Measurements from ENCODE around the gene MCRIP2. TPM values are rescaled to one million over a fixed set of nuclear protein-coding genes. Genes with fewer than 3 reads are reported as not detected.
A peak's percentile ranks its signal among the peaks of the same experiment; 100 is the strongest.

Gene MCRIP2
- total RNA-seq, 6 experiments from 2014 or later = 48.8 to 130 (median 76.7) TPM

DNA sequence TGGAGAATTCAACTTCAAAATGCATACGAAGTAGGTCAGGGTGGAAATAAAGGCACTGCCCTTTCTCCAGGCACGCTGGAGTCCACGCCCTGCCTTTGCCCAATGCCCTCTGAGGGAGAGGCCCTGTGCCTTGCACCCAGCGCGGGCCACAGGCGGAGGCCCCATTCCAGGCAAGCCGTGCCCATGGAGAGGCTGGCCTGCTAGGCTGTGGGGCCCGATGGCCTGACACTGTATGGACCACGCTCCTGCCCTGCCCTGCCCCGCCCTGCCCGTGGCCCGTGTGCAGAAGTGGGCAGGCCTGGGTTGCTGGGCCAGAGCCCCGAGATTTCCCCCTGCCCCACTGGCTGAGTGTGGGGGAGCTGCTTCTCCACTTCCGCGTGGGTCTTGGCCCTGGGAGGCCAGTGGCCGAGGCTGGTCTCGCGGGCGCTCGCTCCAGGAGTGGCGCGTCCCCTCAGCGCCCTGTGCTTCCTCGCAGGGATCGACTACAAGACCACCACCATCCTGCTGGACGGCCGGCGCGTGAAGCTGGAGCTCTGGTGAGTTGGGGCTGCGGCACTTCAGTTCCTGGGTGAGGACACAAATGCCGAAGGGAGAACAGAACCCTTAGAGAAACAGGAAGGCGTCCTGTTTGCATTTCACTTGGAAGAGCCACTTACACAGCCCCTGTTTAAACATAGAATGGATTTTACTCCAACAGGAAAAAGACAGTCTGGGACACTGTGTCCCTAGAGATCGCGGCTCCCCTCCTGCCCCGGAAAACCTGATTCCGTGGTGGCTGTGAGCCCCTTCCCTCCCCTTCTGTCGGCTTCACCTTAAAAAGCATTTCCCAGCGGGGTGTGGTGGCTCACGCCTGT, 24.7 kb upstream of the MCRIP2 start:
- Histone ChIP-seq H3K36me3 (no peaks in the 10 kb centered on the region), H3K27ac (no peak overlapping the region), H3K4me1 (peaks cover 0 to 15% (median 3%) of the 10 kb centered on the region in 4 donors), H3K9me3 (no peaks in the 10 kb centered on the region), H3K27me3 (no peaks in the 10 kb centered on the region), H3K4me3 (no peak overlapping the region)
- no peak for DNase-seq
- intact Hi-C loops (cut with DNase I) = no loop called here
- whole genome bisulfite sequencing (ENCODE audit: insufficient coverage, low coverage, low lambda C conversion rate, missing lambda C conversion rate) = 50% methylated on average over 1 of the region's 39 CpGs
- TF ChIP-seq POLR2A (IDR thresholded peaks at IDR 0.05) = no peak
- TF ChIP-seq, protein P1, sequence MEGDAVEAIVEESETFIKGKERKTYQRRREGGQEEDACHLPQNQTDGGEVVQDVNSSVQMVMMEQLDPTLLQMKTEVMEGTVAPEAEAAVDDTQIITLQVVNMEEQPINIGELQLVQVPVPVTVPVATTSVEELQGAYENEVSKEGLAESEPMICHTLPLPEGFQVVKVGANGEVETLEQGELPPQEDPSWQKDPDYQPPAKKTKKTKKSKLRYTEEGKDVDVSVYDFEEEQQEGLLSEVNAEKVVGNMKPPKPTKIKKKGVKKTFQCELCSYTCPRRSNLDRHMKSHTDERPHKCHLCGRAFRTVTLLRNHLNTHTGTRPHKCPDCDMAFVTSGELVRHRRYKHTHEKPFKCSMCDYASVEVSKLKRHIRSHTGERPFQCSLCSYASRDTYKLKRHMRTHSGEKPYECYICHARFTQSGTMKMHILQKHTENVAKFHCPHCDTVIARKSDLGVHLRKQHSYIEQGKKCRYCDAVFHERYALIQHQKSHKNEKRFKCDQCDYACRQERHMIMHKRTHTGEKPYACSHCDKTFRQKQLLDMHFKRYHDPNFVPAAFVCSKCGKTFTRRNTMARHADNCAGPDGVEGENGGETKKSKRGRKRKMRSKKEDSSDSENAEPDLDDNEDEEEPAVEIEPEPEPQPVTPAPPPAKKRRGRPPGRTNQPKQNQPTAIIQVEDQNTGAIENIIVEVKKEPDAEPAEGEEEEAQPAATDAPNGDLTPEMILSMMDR (IDR thresholded peaks at IDR 0.05) = no peak
- peak in 3 of 4 donors; percentile 22 to 47 (median 28) for ATAC-seq

DNA sequence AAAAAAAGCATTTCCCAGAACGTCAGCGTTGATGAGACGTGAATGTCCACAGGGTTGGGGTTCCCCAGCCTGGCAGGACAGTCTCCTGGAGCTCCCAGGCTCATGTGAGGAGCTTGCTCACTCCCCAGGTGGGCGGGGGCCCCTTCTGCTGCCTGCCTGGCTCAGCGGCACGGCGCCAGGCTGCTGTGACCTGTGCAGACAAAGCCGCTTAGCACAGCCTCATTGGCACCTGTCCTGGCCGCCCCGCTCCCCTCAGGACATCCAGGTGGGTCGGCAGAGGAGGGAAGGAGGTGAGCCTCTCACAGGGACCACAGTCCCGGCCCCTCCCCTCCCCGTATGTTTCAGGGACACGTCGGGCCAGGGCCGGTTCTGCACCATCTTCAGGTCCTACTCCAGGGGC, 23.8 kb upstream of the MCRIP2 start:
- DNase-seq (no peak), ATAC-seq (peak in 2 of 4 donors; percentile 6 to 10)
- H3K27me3 ChIP-seq = no peaks in the 10 kb centered on the region
- 55% methylated on average over 3 of the region's 16 CpGs for WGBS (ENCODE audit: insufficient coverage, low coverage, low lambda C conversion rate, missing lambda C conversion rate)
- H3K4me3 ChIP-seq = no peak overlapping the region
- H3K9me3 ChIP-seq = no peaks in the 10 kb centered on the region
- intact Hi-C loops (cut with DNase I) = no loop called here
- H3K4me1 ChIP-seq = peaks cover 0 to 15% (median 3%) of the 10 kb centered on the region in 4 donors
- no peak overlapping the region for H3K27ac ChIP-seq
- no peaks in the 10 kb centered on the region for H3K36me3 ChIP-seq
- TF ChIP-seq, protein P1 (IDR thresholded peaks at IDR 0.05) = no peak
- TF ChIP-seq POLR2A (IDR thresholded peaks at IDR 0.05) = no peak

DNA sequence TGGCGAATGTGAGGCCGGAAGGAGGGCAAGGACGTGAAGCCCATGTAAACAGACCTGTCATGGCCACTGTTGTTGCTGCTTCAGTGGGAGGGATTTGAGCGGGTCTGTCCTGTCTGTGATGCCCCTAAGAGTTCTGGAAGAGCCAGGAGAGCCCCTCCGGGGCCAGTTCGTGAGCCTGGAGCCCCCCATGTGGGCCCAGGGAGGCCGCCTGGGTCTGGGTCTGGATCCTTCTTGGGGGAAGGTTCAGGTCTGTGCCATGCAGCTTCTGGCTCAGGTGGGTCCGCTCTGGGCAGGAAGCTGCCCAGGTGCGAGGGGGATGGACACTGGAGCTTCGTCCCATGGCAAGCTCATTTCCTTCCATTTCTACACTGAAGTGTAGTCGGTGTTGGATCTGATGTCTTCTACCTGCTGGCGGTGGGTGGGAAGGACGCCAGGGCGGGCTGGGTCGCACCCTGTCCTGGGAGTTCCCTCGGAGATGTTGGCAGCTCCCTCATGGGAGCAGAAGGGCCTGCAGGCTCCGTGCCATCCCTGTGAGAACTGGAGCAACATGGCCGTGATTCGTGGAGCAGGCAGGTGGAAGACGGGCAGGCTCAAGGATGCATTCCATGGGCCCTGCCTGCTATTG, 22.0 kb upstream of the MCRIP2 start:
- intact Hi-C loops (cut with DNase I) = no loop called here
- WGBS (ENCODE audit: insufficient coverage, low coverage, low lambda C conversion rate, missing lambda C conversion rate) = no CpG with 5 or more reads among the region's 20 CpGs
- no peak for TF ChIP-seq POLR2A (IDR thresholded peaks at IDR 0.05)
- TF ChIP-seq, protein P1 (IDR thresholded peaks at IDR 0.05) = no peak
- Histone ChIP-seq H3K27me3 (no peaks in the 10 kb centered on the region), H3K27ac (no peak overlapping the region), H3K4me1 (peaks cover 0 to 15% (median 3%) of the 10 kb centered on the region in 4 donors), H3K4me3 (no peak overlapping the region), H3K36me3 (no peaks in the 10 kb centered on the region), H3K9me3 (no peaks in the 10 kb centered on the region)
- ATAC-seq (no peak), DNase-seq (no peak)

DNA sequence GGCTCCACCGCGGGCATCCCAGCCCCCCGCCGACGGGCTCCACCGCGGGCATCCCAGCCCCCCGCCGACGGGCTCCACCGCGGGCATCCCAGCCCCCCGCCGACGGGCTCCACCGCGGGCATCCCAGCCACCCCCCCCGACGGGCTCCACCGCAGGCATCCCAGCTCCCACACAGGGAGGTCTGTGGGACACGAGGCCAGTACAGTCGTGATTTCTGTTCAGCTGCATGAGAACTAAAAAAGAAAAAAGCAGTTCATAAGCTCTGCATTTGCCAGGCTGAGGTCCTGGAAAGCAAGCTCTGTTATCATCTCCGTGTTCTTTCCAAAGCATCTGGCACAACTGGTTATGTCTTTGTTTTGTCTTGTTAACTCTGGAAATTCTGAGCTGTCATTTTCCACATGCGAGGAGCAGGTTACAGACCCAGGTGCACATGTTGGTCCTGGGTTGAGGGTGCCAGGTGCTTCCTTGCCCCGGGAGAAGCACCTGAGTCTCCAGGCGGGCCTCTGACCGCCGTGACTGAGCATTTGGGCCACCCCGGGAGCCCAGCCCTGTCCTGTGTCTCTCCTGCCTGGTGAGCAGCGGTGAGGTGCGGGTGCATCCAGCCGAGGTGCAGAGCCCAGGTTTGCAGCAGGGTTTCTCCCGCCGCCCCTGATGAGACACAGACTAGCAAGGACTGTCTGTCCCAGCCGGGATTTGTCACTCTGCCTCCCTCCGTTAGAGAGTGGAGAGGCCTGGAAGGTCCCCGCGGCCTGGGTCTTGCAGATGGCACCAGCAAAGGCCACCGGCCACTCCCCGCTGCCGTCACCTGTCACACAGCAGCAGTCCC, 20.7 kb upstream of the MCRIP2 start:
- DNase-seq (no peak), ATAC-seq (no peak)
- peaks cover 0 to 15% (median 1%) of the 10 kb centered on the region in 4 donors for H3K4me1 ChIP-seq
- no peak overlapping the region for H3K4me3 ChIP-seq
- H3K9me3 ChIP-seq = no peaks in the 10 kb centered on the region
- H3K36me3 ChIP-seq = peaks cover 0 to 7% (median 0%) of the 10 kb centered on the region in 4 donors
- no peaks in the 10 kb centered on the region for H3K27me3 ChIP-seq
- WGBS (ENCODE audit: insufficient coverage, low coverage, low lambda C conversion rate, missing lambda C conversion rate) = 68% methylated on average over 4 of the region's 41 CpGs
- no peak for TF ChIP-seq POLR2A (IDR thresholded peaks at IDR 0.05)
- TF ChIP-seq, protein P1 (IDR thresholded peaks at IDR 0.05) = no peak
- intact Hi-C loops (cut with DNase I) = no loop called here
- H3K27ac ChIP-seq = no peak overlapping the region

Data from right lobe of liver (tissue), 6 donors.